GM11168 (cell line): ENCODE data around the gene TIMM10.

Experiments used
- in situ Hi-C: fragments of 300-500 bp; cut with MboI; formaldehyde crosslinking; loops from one replicate; pipeline ENCODE4 v1.12.0; 2022; ENCODE audit warnings: low sequenced_read_pairs; ENCODE audit not compliant: unreplicated experiment

TIMM10 gene

DNA sequence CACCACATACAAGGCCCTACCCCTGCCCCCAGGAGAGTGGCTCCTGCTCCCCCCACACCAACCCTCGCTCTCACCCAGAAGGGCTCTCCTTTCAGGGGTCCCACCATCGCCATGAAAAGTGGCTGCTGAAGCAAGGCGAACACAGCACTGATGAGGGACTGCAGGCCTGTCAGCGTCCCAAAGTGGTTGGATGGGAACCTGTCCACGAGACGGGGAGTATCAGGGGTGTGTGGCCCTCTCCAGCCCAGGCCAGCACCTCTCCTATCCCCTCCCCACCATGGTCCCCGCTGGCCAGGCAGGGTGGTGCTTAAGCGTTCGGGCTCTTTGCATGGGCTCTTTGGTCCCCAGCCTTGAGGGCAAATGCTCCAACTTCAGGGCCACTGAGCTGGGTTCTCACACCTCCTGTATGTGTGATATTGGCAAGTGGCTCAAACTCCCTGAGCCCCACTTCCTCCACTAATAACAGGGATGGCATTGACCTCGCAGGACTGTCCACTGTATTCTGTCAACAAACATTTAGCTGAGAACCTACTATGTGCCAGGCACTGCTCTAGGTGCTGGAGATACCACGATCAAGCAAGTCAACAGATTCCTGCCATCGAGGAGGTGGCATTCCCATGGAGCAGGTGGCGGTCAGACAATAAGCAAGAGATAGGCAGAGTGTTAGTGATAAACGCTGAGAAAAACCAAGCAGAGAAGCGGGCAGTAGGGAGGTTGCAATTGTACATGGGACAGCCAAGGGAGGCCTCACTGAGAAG, 43.4 kb downstream of the TIMM10 start:
- in situ Hi-C loops, result no loop called here

DNA sequence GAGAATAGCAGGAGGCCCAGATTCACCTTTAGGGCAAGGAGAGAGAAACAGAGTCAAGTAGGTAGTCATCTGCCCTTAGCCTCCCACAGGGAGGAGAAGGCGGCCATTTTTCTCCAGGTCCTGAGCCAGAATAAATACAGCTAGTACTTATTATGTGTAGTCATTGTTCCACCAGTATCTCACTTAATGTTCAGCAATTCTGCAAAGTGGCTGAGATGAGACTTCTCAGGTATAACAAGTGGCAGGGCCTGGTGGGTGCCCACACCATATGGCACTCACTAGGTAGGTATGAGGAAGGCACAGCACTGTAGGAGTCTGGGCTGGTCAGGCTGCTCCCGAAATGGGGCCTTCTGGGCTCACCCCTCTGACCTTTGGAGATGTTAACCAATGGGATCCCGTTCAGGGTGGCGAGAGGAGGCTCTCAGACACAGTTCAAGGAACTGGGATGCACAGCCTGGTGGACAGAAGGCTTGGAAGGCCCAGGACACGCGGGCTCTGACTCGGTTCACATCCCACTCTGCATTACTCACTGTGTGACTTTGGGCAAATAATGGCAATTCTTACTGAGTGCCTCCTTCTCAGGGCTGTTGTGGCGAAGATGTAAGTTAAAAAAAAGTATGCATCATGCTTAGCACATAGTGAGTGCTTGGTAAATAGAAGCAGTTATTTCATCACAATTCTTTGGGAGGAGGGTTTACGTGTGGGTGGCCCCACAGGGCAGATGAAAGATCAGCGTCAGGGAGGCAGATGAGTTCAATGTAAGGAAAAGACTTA, 45.1 kb downstream of the TIMM10 start:
- in situ Hi-C loops, result no loop called here

- in situ Hi-C loops, result no loop called here
These were observed 46.3 kb downstream of the TIMM10 start for GRCh38 chr11:57484141-57484710.

DNA sequence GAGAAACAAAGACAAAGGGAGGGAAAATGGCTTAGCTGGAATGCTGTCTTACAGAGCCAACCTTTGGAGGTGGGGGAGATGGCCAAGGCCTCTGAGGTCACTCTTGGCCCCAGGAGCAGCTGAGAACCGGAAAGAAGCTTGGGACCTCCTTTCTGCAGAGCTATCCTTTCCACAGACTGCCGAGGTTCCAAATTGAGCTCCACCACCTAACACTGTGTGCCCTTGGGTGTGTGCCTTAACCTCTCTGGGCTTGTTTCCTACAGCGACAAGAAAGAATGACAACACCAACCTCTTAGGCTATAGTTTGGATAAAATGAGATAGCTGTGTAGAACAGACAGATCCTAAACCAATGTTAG, 47.0 kb downstream of the TIMM10 start:
- in situ Hi-C loops, result no loop called here

DNA sequence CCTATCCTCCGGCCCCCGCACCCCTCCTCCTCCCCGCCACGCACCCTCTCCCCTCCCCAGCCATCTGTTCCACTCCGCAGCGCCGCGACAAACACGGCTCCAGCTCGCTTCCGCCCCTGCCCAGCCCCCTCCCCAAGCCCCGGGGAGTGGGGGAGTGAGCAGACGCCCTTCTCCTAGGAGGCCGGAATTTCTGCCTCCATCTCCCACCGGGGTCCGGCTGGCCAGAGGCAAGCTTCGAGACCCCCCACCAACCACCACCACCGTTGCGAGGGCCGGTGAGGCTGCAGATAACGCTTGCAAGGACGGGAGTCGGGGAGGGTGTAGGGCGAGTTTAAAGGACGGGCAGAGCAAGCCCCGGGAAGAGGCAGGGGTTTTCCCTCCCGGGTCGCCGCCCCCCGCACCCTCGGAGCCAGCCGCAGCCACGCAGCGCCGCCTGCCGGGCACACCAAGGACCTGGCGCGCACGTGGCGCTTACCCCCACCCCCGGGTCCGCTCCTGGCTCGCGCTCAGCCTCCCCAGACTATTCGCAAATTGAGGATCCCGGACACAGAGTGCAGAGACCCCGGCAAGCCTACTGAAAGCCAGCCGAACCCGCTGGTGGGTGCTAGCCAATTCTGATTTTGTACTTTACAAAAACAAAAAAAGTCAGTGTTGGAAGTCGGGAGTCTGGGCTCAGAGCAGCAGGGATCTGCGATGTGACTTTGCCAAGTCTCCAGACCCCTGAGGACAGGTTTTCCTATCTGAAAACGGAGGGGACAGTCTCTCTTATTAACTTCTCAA, 47.6 kb downstream of the TIMM10 start:
- in situ Hi-C loops, result no loop called here

DNA sequence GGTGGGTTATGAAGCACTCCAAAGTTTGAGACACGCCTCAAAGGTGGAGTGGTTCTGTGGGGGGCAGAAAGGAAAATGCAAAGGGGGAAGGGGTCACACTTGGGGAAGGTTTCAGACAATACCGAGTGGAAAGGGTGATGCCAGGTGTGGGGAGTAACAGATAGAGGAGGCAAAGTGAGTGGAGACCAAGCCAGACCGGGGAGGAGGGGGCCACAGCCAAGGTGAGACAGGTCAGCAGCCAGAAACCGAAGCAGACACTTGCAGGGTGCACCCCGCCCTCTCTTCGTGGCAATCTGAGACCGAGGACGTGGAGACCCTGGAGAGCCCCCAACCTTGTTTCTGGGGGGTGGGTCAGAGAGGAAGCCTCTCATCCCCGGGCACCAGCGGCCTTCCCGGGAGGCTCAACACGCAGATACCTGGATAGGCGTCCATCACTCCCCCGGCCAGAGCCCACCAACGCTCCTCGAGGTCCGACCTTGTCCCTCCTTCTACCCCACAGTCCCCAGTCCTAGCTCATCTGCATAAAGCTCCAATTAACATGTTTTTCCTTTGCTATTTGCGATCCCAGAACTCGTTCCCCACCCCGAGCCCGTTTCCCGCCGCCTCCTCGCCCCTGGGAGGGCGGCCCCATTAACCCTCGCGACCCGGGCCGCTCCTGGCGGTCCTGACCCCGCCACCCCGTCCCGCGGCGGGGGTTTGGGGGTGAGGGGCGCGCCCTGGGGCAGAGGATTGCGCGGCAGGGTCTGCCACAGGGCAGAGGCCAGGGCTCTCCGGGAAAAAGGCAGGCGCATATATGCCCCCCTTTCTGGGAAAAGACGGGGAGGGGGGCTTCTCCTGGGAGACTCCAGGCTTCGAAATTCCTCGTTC, 48.4 kb downstream of the TIMM10 start:
- in situ Hi-C loops, result no loop called here

GRCh38 chr11:57481315-57481714, 49.2 kb downstream of the TIMM10 start:
- in situ Hi-C loops, result no loop called here

DNA sequence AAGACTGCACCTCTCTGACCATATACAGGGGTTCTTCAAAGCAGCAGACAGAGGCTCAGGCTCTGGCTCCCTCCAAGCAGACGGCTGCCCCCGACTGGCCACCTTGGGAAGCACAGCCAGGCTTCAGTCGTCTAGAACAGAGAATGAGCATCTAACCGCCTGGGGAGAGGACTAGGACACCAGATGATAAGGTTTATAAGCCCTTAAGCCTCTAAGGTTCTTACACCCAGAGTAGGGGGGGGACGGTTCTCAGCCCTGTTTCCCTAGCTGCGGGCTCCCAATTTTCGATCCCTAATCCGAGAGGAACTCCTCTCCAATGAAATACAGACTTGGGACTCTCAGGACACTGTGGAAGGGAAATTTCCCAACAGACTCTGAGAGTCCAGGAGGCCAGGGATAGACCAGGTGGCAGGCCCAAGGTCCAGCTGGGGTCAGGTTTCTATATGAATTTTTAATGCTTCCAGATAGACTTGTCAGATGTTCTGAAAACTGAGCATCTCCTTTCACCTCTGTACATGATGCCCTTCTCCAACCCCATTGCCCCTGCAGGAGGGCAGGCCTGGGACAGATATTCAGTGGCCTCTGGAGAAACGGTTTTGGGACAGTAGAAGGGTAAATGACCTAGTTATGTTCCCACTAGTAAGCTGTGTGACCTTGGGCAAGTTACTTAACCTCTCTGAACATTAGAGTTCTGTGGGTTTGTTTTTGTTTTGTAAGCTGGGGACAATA, 50.0 kb downstream of the TIMM10 start:
- in situ Hi-C loops, result no loop called here

- in situ Hi-C loops, result no loop called here
These were observed 50.6 kb downstream of the TIMM10 start for GRCh38 chr11:57479911-57480310.

- in situ Hi-C loops, result no loop called here
These were observed 51.4 kb downstream of the TIMM10 start for GRCh38 chr11:57479021-57479663.
